ENCODE measurements around the gene FHAD1.

GRCh38 chr1:15206418-15207030, 40.5 kb upstream of the FHAD1 start:
- TF ChIP-seq, protein P1, sequence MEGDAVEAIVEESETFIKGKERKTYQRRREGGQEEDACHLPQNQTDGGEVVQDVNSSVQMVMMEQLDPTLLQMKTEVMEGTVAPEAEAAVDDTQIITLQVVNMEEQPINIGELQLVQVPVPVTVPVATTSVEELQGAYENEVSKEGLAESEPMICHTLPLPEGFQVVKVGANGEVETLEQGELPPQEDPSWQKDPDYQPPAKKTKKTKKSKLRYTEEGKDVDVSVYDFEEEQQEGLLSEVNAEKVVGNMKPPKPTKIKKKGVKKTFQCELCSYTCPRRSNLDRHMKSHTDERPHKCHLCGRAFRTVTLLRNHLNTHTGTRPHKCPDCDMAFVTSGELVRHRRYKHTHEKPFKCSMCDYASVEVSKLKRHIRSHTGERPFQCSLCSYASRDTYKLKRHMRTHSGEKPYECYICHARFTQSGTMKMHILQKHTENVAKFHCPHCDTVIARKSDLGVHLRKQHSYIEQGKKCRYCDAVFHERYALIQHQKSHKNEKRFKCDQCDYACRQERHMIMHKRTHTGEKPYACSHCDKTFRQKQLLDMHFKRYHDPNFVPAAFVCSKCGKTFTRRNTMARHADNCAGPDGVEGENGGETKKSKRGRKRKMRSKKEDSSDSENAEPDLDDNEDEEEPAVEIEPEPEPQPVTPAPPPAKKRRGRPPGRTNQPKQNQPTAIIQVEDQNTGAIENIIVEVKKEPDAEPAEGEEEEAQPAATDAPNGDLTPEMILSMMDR (conservative IDR thresholded peaks at IDR 0.05; ENCODE audit: low read depth, low read length): no peak
- TF ChIP-seq EZH2 (IDR thresholded peaks at IDR 0.05; ENCODE audit: borderline replicate concordance, low read depth, low read length, poor library complexity, severe bottlenecking): no peak
